H1 (cell line): ENCODE results near the gene POLR1G. TPM values are rescaled to one million over a fixed set of nuclear protein-coding genes. Genes with fewer than 3 reads are reported as not detected.
"Not testable (repeated sequence)": the region's sequence is repeated elsewhere in the genome, so short reads cannot be mapped to it uniquely, and the experiment has no call there.

Source experiments
- CTCF ChIA-PET: fragments of 300-600 bp; sonication (Branson Sonifier 250); formaldehyde crosslinking; loops from one replicate; lab custom pipeline; 2021; ENCODE audit not compliant: partially characterized antibody; lab: Charles Lee
- POLR2A ChIA-PET: fragments of 300-600 bp; sonication (Branson Sonifier 250); formaldehyde crosslinking; loops from one replicate; lab custom pipeline; 2021; ENCODE audit warnings: inconsistent platforms; ENCODE audit not compliant: partially characterized antibody; lab: Charles Lee
- DNase-seq, 2 experiments: peaks; one replicate each; pipeline versions ENCODE4 v3.0.0 to v3.0.0-alpha.2; 2010 to 2022; ENCODE audit warnings: low spot score in 2 of 2, low read depth in 1 of 2, mixed read lengths in 1 of 2
- FAIRE-seq: peaks from 2 replicates; lab custom pipeline; 2011; peaks lifted over from hg19 to GRCh38; lab: Jason Lieb, UNC
- H2AFZ ChIP-seq: 2 replicates; pipeline ENCODE4 v1.8.1; 2012; ENCODE audit warnings: low read length, inconsistent platforms
- H2AK5ac ChIP-seq: 2 replicates; pipeline ENCODE4 v1.6.1; 2013; ENCODE audit warnings: low read depth, low read length
- H2BK120ac ChIP-seq: replicated peaks from 2 replicates; pipeline ENCODE3; 2013; ENCODE audit warnings: low read depth, low read length, inconsistent platforms
- H2BK12ac ChIP-seq: 2 replicates; pipeline ENCODE4 v1.6.1; 2013; ENCODE audit warnings: low read depth, low read length
- H2BK15ac ChIP-seq: 2 replicates; pipeline ENCODE4 v1.6.1; 2013; ENCODE audit warnings: low read length
- H2BK20ac ChIP-seq: 2 replicates; pipeline ENCODE4 v1.6.1; 2013; ENCODE audit warnings: low read length
- H2BK5ac ChIP-seq: 2 replicates; pipeline ENCODE4 v1.6.1; 2013; ENCODE audit warnings: low read depth, low read length
- H3K14ac ChIP-seq: 2 replicates; pipeline ENCODE4 v1.6.1; 2013; ENCODE audit warnings: inconsistent platforms; ENCODE audit not compliant: insufficient read length
- H3K18ac ChIP-seq: 2 replicates; pipeline ENCODE4 v1.6.1; 2013; ENCODE audit warnings: low read length; ENCODE audit errors: extremely low read depth
- H3K23ac ChIP-seq: 2 replicates; pipeline ENCODE4 v1.6.1; 2013; ENCODE audit warnings: inconsistent platforms; ENCODE audit not compliant: insufficient read length
- H3K23me2 ChIP-seq: 2 replicates; pipeline ENCODE4 v1.6.1; 2013; ENCODE audit warnings: low read depth, low read length
- H3K27ac ChIP-seq: 2 replicates; pipeline ENCODE4 v1.6.1; 2011; ENCODE audit warnings: low read depth, low read length, inconsistent platforms
- H3K27me3 ChIP-seq, 4 experiments: replicated peaks in 1 of 4; 1 replicate in 1 of 4; 2 replicates in 3 of 4; pipeline versions ENCODE4 v1.6.1 to v1.8.1; 2011 to 2013; ENCODE audit warnings: low read length in 3 of 4, mild to moderate bottlenecking in 3 of 4, inconsistent platforms in 2 of 4, mixed read lengths in 2 of 4, moderate library complexity in 1 of 4; ENCODE audit not compliant: control insufficient read depth in 3 of 4, insufficient read depth in 3 of 4; ENCODE audit errors: extremely low read depth in 1 of 4
- H3K36me3 ChIP-seq, 4 experiments: 2 replicates each; pipeline versions ENCODE4 v1.6.1 to v1.8.1; 2011 to 2013; ENCODE audit warnings: mild to moderate bottlenecking in 4 of 4, low read length in 3 of 4, moderate library complexity in 2 of 4, control low read depth in 1 of 4, inconsistent platforms in 1 of 4; ENCODE audit not compliant: insufficient read depth in 4 of 4, control insufficient read depth in 2 of 4
- H3K4ac ChIP-seq: replicated peaks from 2 replicates; pipeline ENCODE3; 2013; ENCODE audit warnings: low read length, low read depth, mixed read lengths, inconsistent platforms; ENCODE audit not compliant: insufficient read length
- H3K4me1 ChIP-seq, 4 experiments: replicated peaks in 1 of 4; 1 replicate in 1 of 4; 2 replicates in 3 of 4; pipeline versions ENCODE4 v1.6.1 to v1.8.1; 2011 to 2013; ENCODE audit warnings: low read length in 3 of 4, inconsistent platforms in 2 of 4, mixed read lengths in 1 of 4; ENCODE audit not compliant: insufficient read depth in 4 of 4, control insufficient read depth in 3 of 4
- H3K4me2 ChIP-seq, 2 experiments: 2 replicates each; pipeline versions ENCODE4 v1.6.1 to v1.8.1; 2011 to 2013; ENCODE audit warnings: low read depth in 2 of 2, low read length in 2 of 2, control low read depth in 1 of 2, inconsistent platforms in 1 of 2, mild to moderate bottlenecking in 1 of 2; ENCODE audit not compliant: insufficient read depth in 1 of 2
- H3K4me3 ChIP-seq, 4 experiments: fragments of 200-600, 300-600 bp in 1 of 4; sonication (generic), shearing (Covaris generic), sonication (Bioruptor Twin) in 1 of 4; 2 replicates each; pipeline versions ENCODE4 v1.5.1 to v1.8.1; 2011 to 2016; ENCODE audit warnings: low read length in 4 of 4, low read depth in 3 of 4, control low read depth in 2 of 4, inconsistent platforms in 2 of 4, mild to moderate bottlenecking in 2 of 4, mixed read lengths in 1 of 4, moderate library complexity in 1 of 4; ENCODE audit not compliant: insufficient read depth in 2 of 4; ENCODE audit errors: extremely low read depth in 1 of 4
- H3K56ac ChIP-seq: replicated peaks from 2 replicates; pipeline ENCODE3; 2013; ENCODE audit warnings: low read depth, mild to moderate bottlenecking, mixed read lengths, low read length, inconsistent platforms; ENCODE audit not compliant: insufficient read length
- H3K79me1 ChIP-seq: 2 replicates; pipeline ENCODE4 v1.6.1; 2013; ENCODE audit warnings: low read depth, low read length, control low read depth
- H3K79me2 ChIP-seq, 2 experiments: 2 replicates each; pipeline versions ENCODE4 v1.6.1 to v1.8.1; 2012 to 2013; ENCODE audit warnings: low read length in 2 of 2, mild to moderate bottlenecking in 2 of 2, inconsistent platforms in 1 of 2; ENCODE audit not compliant: insufficient read depth in 2 of 2, control insufficient read depth in 1 of 2
- H3K9ac ChIP-seq, 4 experiments: replicated peaks in 1 of 4; 1 replicate in 1 of 4; 2 replicates in 3 of 4; pipeline versions ENCODE4 v1.6.1 to v1.8.1; 2011 to 2013; ENCODE audit warnings: low read depth in 3 of 4, low read length in 3 of 4, control low read depth in 2 of 4, mild to moderate bottlenecking in 2 of 4, moderate library complexity in 2 of 4, inconsistent platforms in 1 of 4; ENCODE audit errors: extremely low read depth in 1 of 4
- H3K9me3 ChIP-seq, 2 experiments: 2 replicates each; pipeline versions ENCODE4 v1.6.1 to v1.8.1; 2012 to 2013; ENCODE audit warnings: mild to moderate bottlenecking in 2 of 2, moderate library complexity in 2 of 2, control low read depth in 1 of 2, inconsistent platforms in 1 of 2, low read depth in 1 of 2, low read length in 1 of 2, mixed read lengths in 1 of 2; ENCODE audit not compliant: insufficient read depth in 2 of 2
- H4K20me1 ChIP-seq, 2 experiments: replicated peaks in 1 of 2; 2 replicates each; pipeline versions ENCODE3 to v1.8.1; 2011 to 2013; ENCODE audit warnings: inconsistent platforms in 2 of 2, low read length in 2 of 2, mild to moderate bottlenecking in 1 of 2; ENCODE audit not compliant: insufficient read depth in 2 of 2, control insufficient read depth in 1 of 2
- H4K5ac ChIP-seq: 2 replicates; pipeline ENCODE4 v1.6.1; 2013; ENCODE audit warnings: low read length, low read depth, mixed read lengths, inconsistent platforms; ENCODE audit not compliant: insufficient read length
- H4K8ac ChIP-seq: 2 replicates; pipeline ENCODE4 v1.8.0; 2013; ENCODE audit warnings: mild to moderate bottlenecking, moderate library complexity, low read length, inconsistent platforms; ENCODE audit not compliant: insufficient read depth; ENCODE audit errors: extremely low read depth
- H4K91ac ChIP-seq: replicated peaks from 2 replicates; pipeline ENCODE3; 2013; ENCODE audit warnings: low read length, mixed read lengths, inconsistent platforms; ENCODE audit not compliant: insufficient read length
- WGBS, 2 experiments: shearing (Covaris generic) in 1 of 2; methylation state at CpG; one replicate each; pipeline versions ENCODE4 v1.1.6 to v1.1.7; 2013 to 2015; ENCODE audit warnings: low lambda C conversion rate in 2 of 2, mixed read lengths in 2 of 2, inconsistent platforms in 1 of 2, low coverage in 1 of 2, missing lambda C conversion rate in 1 of 2; ENCODE audit not compliant: insufficient replicate concordance in 2 of 2, insufficient coverage in 1 of 2, insufficient read length in 1 of 2; ENCODE audit errors: extremely low coverage in 1 of 2, missing lambda C conversion rate in 1 of 2; 5-methylcytosine and 5-hydroxymethylcytosine counted together
- polyA plus RNA-seq, 7 experiments: library from polyadenylated mRNA; depleted of rRNA in 3 of 7; stranded (reverse) in 5 of 7; unstranded in 2 of 7; fragments of >200 nt in 5 of 7; fragments of 200-250 nt in 2 of 7; gene quantifications; 1 replicate in 5 of 7; 2 replicates in 1 of 7; 4 replicates in 1 of 7; pipeline versions ENCODE4 v1.2.1 to v1.2.3, GENCODE V29; 2011 to 2013; ENCODE audit warnings: missing spikeins in 2 of 7, mixed read lengths in 2 of 7
- total RNA-seq: library from RNA; stranded (reverse); fragmentation: NEBNext Ultra II Directional; extraction: Animal tissue kit (Norgen Biotek cat#: 25700); gene quantifications from 2 replicates; pipeline ENCODE4 v1.2.1, GENCODE V29; 2021

The POLR1G gene
- total and polyA plus RNA-seq, 2 of the 8 experiments (the other 6 are each of a cell fraction or from before 2014, with no cell fraction given) = 16.8 to 34.8 TPM

DNA sequence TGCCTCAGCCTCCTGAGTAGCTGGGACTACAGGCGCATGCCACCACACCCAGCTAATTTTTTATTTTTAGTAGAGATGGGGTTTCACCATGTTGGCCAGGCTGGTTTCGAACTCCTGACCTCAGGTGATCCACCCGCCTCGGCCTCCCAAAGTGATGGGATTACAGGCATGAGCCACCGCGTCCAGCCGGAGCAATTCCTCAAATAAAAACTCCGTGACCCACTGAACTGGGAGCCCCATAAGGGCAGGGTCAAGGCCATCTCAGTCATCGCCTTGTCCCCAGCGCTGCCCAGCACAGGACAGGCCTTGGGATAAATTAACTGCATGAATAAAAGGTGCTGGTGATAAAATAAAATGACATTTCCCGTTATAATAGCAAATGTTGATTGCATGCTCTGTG, 23.5 kb downstream of the POLR1G start:
- H4K91ac ChIP-seq, H4K8ac ChIP-seq, H3K79me2 ChIP-seq, H3K79me1 ChIP-seq, H3K4me1 ChIP-seq, H3K23ac ChIP-seq, H3K27ac ChIP-seq, H3K27me3 ChIP-seq, H3K4me3 ChIP-seq, H4K20me1 ChIP-seq, H3K9ac ChIP-seq, H4K5ac ChIP-seq, H3K56ac ChIP-seq, H3K9me3 ChIP-seq, H2BK12ac ChIP-seq, H3K4me2 ChIP-seq, H3K23me2 ChIP-seq, H3K14ac ChIP-seq, H2BK120ac ChIP-seq, H3K4ac ChIP-seq, H2BK20ac ChIP-seq, H2AK5ac ChIP-seq, H3K18ac ChIP-seq, H3K36me3 ChIP-seq, H2AFZ ChIP-seq, POLR2A ChIA-PET, H2BK5ac ChIP-seq, DNase-seq, FAIRE-seq, H2BK15ac ChIP-seq: not testable (repeated sequence)
- CTCF ChIA-PET = interaction anchor here (0.6 to 21.2 kb wide), 4 partner anchors 10 to 96 kb away, joined by 3 to 760 read pairs (median 16); partner anchors contain the start of gene FOSB
- WGBS, 2 experiments = 84% methylated on average over 10 of the region's 11 CpGs; no CpG with 5 or more reads in 1 of the 2 experiments

DNA sequence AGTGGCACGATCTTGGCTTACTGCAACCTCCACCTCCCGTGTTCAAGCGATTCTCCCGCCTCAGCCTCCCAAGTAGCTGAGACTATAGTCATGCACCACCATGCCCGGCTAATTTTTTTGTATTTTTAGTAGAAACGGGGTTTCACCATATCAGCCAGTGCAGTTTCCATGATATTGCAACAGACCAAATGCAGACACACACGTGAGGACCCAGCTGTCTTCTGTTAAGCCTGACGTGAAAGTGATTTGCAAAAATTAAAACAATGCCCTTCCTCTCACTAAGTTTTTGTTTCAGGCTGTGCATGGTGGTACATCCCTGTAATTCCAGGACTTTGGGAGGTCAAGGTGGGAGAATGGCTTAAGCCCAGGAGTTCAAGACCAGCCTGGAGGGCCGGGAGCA, 24.6 kb downstream of the POLR1G start:
- H4K91ac ChIP-seq, H2BK120ac ChIP-seq, H3K79me2 ChIP-seq, H4K5ac ChIP-seq, H3K4me1 ChIP-seq, H2BK20ac ChIP-seq, H3K79me1 ChIP-seq, H3K27me3 ChIP-seq, H2BK12ac ChIP-seq, H4K8ac ChIP-seq, H3K27ac ChIP-seq, H3K4me3 ChIP-seq, H3K4ac ChIP-seq, H3K36me3 ChIP-seq, DNase-seq, H2AFZ ChIP-seq, H2BK15ac ChIP-seq, H3K4me2 ChIP-seq, H3K56ac ChIP-seq, H2BK5ac ChIP-seq, H3K23me2 ChIP-seq, H3K9me3 ChIP-seq, FAIRE-seq, H3K23ac ChIP-seq, H3K14ac ChIP-seq, H4K20me1 ChIP-seq, H3K9ac ChIP-seq, H3K18ac ChIP-seq, H2AK5ac ChIP-seq: not testable (repeated sequence)
- CTCF ChIA-PET = interaction anchor here (0.6 to 21.2 kb wide), 3 partner anchors 9 to 299 kb away, joined by 3 to 760 read pairs (median 28); partner anchors contain the start of genes FBXO46 and FOSB
- WGBS, 2 experiments = 86% methylated on average over 9 of the region's 9 CpGs; no CpG with 5 or more reads in 1 of the 2 experiments
- POLR2A ChIA-PET = interaction anchor here (0.6 to 1.7 kb wide), 5 partner anchors 8 to 75 kb away, joined by 3 to 4 read pairs (median 3); no protein-coding TSS in a partner anchor
